Mesodermal cell (in vitro differentiated cells): ENCODE data around the gene ARHGEF7.
"Not testable (repeated sequence)": the region's sequence is repeated elsewhere in the genome, so short reads cannot be mapped to it uniquely, and the experiment has no call there.

ENCODE experiments used
- H3K27ac ChIP-seq: 2 replicates; pipeline ENCODE4 v1.7.0; 2013; ENCODE audit warnings: mild to moderate bottlenecking, low read depth, low read length, moderate library complexity; ENCODE audit not compliant: severe bottlenecking
- H3K36me3 ChIP-seq: 2 replicates; pipeline ENCODE4 v1.7.1; 2013; ENCODE audit warnings: mild to moderate bottlenecking, low read length, moderate library complexity; ENCODE audit not compliant: control insufficient read depth, insufficient read depth
- H3K4me1 ChIP-seq: one replicate; pipeline ENCODE4 v1.7.1; 2013; ENCODE audit warnings: mild to moderate bottlenecking, low read length; ENCODE audit not compliant: insufficient read depth, control insufficient read depth, poor library complexity, severe bottlenecking
- H3K4me3 ChIP-seq: 2 replicates; pipeline ENCODE4 v1.7.0; 2013; ENCODE audit warnings: low read length, control low read depth, mild to moderate bottlenecking; ENCODE audit not compliant: insufficient read depth, poor library complexity, severe bottlenecking; ENCODE audit errors: extremely low read depth
- H3K9me3 ChIP-seq: 2 replicates; pipeline ENCODE4 v1.7.1; 2013; ENCODE audit warnings: mild to moderate bottlenecking, low read length, moderate library complexity; ENCODE audit not compliant: control insufficient read depth
- WGBS, 2 experiments: methylation state at CpG; one replicate each; pipeline ENCODE4 v1.1.5; 2013; ENCODE audit warnings: missing lambda C conversion rate in 2 of 2; ENCODE audit not compliant: insufficient coverage in 2 of 2; 5-methylcytosine and 5-hydroxymethylcytosine counted together

The ARHGEF7 gene

DNA sequence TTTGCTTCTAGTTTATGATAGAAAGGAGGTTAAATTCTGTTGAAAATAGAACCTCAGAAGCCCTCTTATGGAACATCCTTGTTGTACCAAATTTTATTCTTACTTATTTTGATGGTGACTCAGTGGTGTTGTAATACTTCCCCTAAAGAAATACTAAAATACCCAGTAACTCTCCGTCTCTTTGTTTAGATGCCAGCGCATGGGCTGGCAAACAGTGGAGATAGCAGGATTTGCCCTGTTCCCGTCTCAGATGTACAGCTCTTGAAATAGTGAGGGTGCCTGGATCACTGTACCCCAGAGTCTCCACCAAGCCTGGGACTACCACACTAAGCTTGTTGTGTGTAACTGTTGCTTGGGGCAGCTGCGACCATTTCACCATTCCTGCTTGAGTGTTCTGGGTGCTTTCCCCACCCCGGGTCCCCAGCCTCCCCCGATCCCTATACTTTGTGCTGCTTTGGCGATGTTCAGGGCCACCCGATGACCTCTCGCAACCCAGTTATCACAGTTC is 138.3 kb downstream of the ARHGEF7 start:
- Histone ChIP-seq H3K36me3 (peaks cover 83% of the 10 kb centered on the region), H3K27ac (no peak overlapping the region), H3K4me1 (peaks cover 4% of the 10 kb centered on the region), H3K4me3 (no peak overlapping the region), H3K9me3 (peaks cover 5% of the 10 kb centered on the region)
- 94 to 98% methylated on average over 9 of the region's 9 CpGs for WGBS, 2 experiments

GRCh38 chr13:111255228-111255790 is 140.2 kb downstream of the ARHGEF7 start:
- no peak overlapping the region for H3K4me3 ChIP-seq
- H3K27ac ChIP-seq = no peak overlapping the region
- no peaks in the 10 kb centered on the region for H3K4me1 ChIP-seq
- peaks cover 89% of the 10 kb centered on the region for H3K36me3 ChIP-seq
- WGBS, 2 experiments = 90 to 99% methylated on average over 7 to 9 of the region's 10 CpGs
- peaks cover 11% of the 10 kb centered on the region for H3K9me3 ChIP-seq

- Histone ChIP-seq H3K4me3 (no peak overlapping the region), H3K4me1 (no peaks in the 10 kb centered on the region), H3K27ac (no peak overlapping the region), H3K36me3 (peaks cover 78% of the 10 kb centered on the region), H3K9me3 (peaks cover 11% of the 10 kb centered on the region)
- 96 to 97% methylated on average over 8 of the region's 8 CpGs for WGBS, 2 experiments
These were observed 141.3 kb downstream of the ARHGEF7 start for GRCh38 chr13:111256458-111256857.

- Histone ChIP-seq H3K4me1 (no peaks in the 10 kb centered on the region), H3K36me3 (peaks cover 73% of the 10 kb centered on the region), H3K9me3 (peaks cover 11% of the 10 kb centered on the region), H3K27ac (no peak overlapping the region), H3K4me3 (no peak overlapping the region)
- 83% methylated on average over 1 of the region's 1 CpG; no CpG with 5 or more reads in 1 of the 2 experiments for WGBS, 2 experiments
These were observed 141.8 kb downstream of the ARHGEF7 start for GRCh38 chr13:111256946-111257345.

DNA sequence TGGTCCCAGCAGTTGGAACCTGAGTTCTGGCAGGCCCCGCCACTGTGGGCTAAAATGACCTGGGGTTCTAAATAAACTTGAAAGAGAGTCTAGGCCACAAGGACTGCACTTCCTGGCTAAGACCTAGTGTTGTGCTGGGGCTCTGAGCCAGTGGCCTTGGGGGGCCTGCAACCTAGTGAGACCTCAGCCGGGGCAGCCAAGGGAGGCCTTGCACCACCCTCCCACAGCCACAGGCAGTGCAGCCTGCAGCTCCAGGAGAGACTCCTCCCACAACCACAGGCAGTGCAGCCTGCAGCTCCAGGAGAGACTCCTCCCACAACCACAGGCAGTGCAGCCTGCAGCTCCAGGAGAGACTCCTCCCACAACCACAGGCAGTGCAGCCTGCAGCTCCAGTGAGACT is 142.8 kb downstream of the ARHGEF7 start:
- not testable (repeated sequence) for H3K4me3 ChIP-seq

DNA sequence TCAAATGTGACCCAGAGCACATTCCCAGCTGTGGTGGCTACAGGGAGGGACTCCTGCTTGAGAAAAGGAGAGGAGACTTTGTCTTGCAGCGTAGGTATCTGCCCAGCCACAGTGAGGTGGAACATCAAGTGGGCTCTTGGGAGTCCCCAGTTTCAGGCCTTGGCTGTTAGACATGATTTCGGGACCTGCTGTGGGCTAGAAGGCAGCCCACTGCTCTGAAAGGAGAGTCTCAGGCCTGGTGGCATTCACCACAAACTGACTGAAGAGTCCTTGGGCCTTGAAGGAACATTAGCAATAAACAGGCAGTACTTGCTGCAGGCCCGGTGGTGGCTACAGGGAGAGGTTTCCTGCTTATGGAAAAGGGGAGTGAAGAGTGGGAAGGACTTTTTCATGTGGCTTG is 143.5 kb downstream of the ARHGEF7 start:
- no peak overlapping the region for H3K27ac ChIP-seq
- H3K36me3 ChIP-seq = peaks cover 66% of the 10 kb centered on the region
- peaks cover 10% of the 10 kb centered on the region for H3K9me3 ChIP-seq
- WGBS, 2 experiments = 95% methylated on average over 2 to 3 of the region's 3 CpGs
- H3K4me1 ChIP-seq = no peaks in the 10 kb centered on the region
- no peak overlapping the region for H3K4me3 ChIP-seq

More for the DNA sequence above, 142.8 kb downstream of the ARHGEF7 start:
- H3K9me3 ChIP-seq = peaks cover 11% of the 10 kb centered on the region
- H3K36me3 ChIP-seq = peaks cover 69% of the 10 kb centered on the region
- H3K27ac ChIP-seq, H3K4me1 ChIP-seq: not testable (repeated sequence)
- 100% methylated on average over 1 of the region's 2 CpGs for WGBS, 2 experiments

GRCh38 chr13:111259058-111259457 is 143.9 kb downstream of the ARHGEF7 start:
- 96 to 98% methylated on average over 4 to 6 of the region's 6 CpGs for WGBS, 2 experiments
- Histone ChIP-seq H3K36me3 (peaks cover 66% of the 10 kb centered on the region), H3K4me1 (no peaks in the 10 kb centered on the region)

GRCh38 chr13:111261326-111261725 is 146.2 kb downstream of the ARHGEF7 start:
- Histone ChIP-seq H3K9me3 (peaks cover 6% of the 10 kb centered on the region), H3K36me3 (peaks cover 65% of the 10 kb centered on the region), H3K4me1 (no peaks in the 10 kb centered on the region)

More at GRCh38 chr13:111259058-111259457, 143.9 kb downstream of the ARHGEF7 start:
- Histone ChIP-seq H3K27ac (no peak overlapping the region), H3K4me3 (no peak overlapping the region), H3K9me3 (peaks cover 6% of the 10 kb centered on the region)

DNA sequence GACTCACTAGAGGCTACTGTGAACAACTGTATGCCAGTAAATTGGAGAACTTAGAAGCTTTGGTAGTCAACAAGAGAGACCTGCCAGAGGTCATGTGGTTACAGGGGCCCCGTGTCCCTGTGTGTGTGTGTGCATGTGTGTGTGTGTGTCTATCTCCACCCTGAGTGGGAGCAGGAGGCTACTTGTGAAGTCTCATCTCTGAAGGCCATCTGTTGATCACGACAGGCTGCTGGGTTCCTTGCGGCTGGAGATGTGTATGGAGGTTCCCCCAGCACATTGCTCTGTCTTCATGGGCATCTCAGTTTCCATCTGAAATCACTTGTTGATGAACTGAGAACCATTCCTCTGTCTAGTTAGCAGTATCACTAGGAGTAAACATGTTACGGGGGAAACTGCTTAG is 147.2 kb downstream of the ARHGEF7 start:
- H3K36me3 ChIP-seq = peaks cover 64% of the 10 kb centered on the region
- WGBS, 2 experiments = 88 to 94% methylated on average over 2 to 4 of the region's 4 CpGs

More at GRCh38 chr13:111261326-111261725, 146.2 kb downstream of the ARHGEF7 start:
- Histone ChIP-seq H3K27ac (no peak overlapping the region), H3K4me3 (no peak overlapping the region)

GRCh38 chr13:111262715-111263114 is 147.6 kb downstream of the ARHGEF7 start:
- Histone ChIP-seq H3K4me3 (no peak overlapping the region), H3K36me3 (peaks cover 64% of the 10 kb centered on the region), H3K9me3 (peaks cover 6% of the 10 kb centered on the region), H3K27ac (no peak overlapping the region), H3K4me1 (no peaks in the 10 kb centered on the region)
- 93 to 100% methylated on average over 3 of the region's 3 CpGs for WGBS, 2 experiments

More for the DNA sequence above, 147.2 kb downstream of the ARHGEF7 start:
- Histone ChIP-seq H3K4me3 (no peak overlapping the region), H3K9me3 (peaks cover 6% of the 10 kb centered on the region), H3K27ac (no peak overlapping the region), H3K4me1 (no peaks in the 10 kb centered on the region)

DNA sequence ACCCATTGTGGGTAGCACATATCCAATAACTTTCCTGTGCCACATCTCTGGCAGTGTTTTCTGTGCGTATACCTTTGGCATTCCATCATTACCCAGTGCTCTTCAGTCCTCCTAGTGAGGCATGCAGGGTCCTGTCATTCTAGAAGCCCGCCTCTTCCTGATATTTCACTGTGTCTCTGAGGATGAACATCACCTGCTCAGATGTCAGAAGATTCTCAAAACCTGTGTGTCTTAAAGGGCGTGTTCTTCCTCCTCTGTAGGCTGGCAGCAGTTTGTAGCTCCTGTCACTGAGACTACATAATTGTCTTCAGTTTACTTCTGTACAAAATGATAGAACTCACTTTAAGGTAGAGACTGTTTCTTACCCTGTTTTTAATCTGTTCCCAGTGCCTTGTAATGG is 148.5 kb downstream of the ARHGEF7 start:
- no peaks in the 10 kb centered on the region for H3K4me1 ChIP-seq
- H3K4me3 ChIP-seq = no peak overlapping the region
- no peak overlapping the region for H3K27ac ChIP-seq
- 100% methylated on average over 2 to 3 of the region's 3 CpGs for WGBS, 2 experiments
- peaks cover 64% of the 10 kb centered on the region for H3K36me3 ChIP-seq
- peaks cover 6% of the 10 kb centered on the region for H3K9me3 ChIP-seq
